Neural progenitor cell (in vitro differentiated cells): ENCODE results near the gene FBLN7. TPM values are rescaled to one million over a fixed set of nuclear protein-coding genes. Genes with fewer than 3 reads are reported as not detected.
"Not testable (repeated sequence)": the region's sequence is repeated elsewhere in the genome, so short reads cannot be mapped to it uniquely, and the experiment has no call there.

ENCODE experiments used
- DNase-seq: peaks from one replicate; pipeline ENCODE4 v3.0.0-alpha.2; 2016; ENCODE audit warnings: low spot score
- H2AFZ ChIP-seq: fragments of 200-600 bp; sonication (generic); replicated peaks from 2 replicates; pipeline ENCODE4 v1.6.1; 2016; ENCODE audit warnings: antibody characterized with exemption
- H3F3A ChIP-seq: fragments of 200-600 bp; sonication (generic); 2 replicates; pipeline ENCODE4 v1.6.1; 2016; ENCODE audit warnings: antibody characterized with exemption, low read depth
- H3K27ac ChIP-seq: fragments of 200-600 bp; sonication (generic); 2 replicates; pipeline ENCODE4 v1.5.1; 2016; ENCODE audit warnings: mild to moderate bottlenecking
- H3K27me3 ChIP-seq: fragments of 200-600 bp; sonication (generic); 2 replicates; pipeline ENCODE4 v1.6.1; 2016; ENCODE audit warnings: mild to moderate bottlenecking, moderate library complexity
- H3K36me3 ChIP-seq: fragments of 200-600 bp; sonication (generic); 2 replicates; pipeline ENCODE4 v1.5.1; 2016
- H3K4me1 ChIP-seq: fragments of 200-600 bp; sonication (generic); 2 replicates; pipeline ENCODE4 v1.6.1; 2016; ENCODE audit warnings: mixed run types
- H3K4me2 ChIP-seq: fragments of 200-600 bp; sonication (generic); 2 replicates; pipeline ENCODE4 v1.6.1; 2016
- H3K4me3 ChIP-seq: fragments of 200-600 bp; sonication (generic); 2 replicates; pipeline ENCODE4 v1.5.1; 2016
- H3K79me2 ChIP-seq: fragments of 200-600 bp; sonication (generic); 2 replicates; pipeline ENCODE4 v1.6.1; 2016; ENCODE audit warnings: low read depth
- H3K9ac ChIP-seq: fragments of 200-600 bp; sonication (generic); 2 replicates; pipeline ENCODE4 v1.6.1; 2016
- H3K9me3 ChIP-seq: fragments of 200-600 bp; sonication (generic); 2 replicates; pipeline ENCODE4 v1.5.1; 2016; ENCODE audit warnings: low read depth
- H4K20me1 ChIP-seq: fragments of 200-600 bp; sonication (generic); 2 replicates; pipeline ENCODE4 v1.6.1; 2016; ENCODE audit warnings: low read depth
- H3K27ac Mint-ChIP-seq: 3 replicates; pipeline ENCODE4 v1.8.0; 2021; ENCODE audit warnings: mixed read lengths
- H3K27me3 Mint-ChIP-seq: 2 replicates; pipeline ENCODE4 v1.8.0; 2022; ENCODE audit warnings: low read depth, mild to moderate bottlenecking, inconsistent platforms, moderate library complexity, mixed read lengths; ENCODE audit not compliant: insufficient read depth
- H3K36me3 Mint-ChIP-seq: 3 replicates; pipeline ENCODE4 v1.8.0; 2021; ENCODE audit warnings: mixed read lengths
- H3K4me1 Mint-ChIP-seq: 3 replicates; pipeline ENCODE4 v1.8.0; 2021; ENCODE audit warnings: mixed read lengths
- H3K4me3 Mint-ChIP-seq: 3 replicates; pipeline ENCODE4 v1.8.0; 2021; ENCODE audit warnings: mild to moderate bottlenecking, moderate library complexity, mixed read lengths
- H3K9me3 Mint-ChIP-seq: 3 replicates; pipeline ENCODE4 v1.8.0; 2020; ENCODE audit warnings: mixed read lengths
- EZH2 ChIP-seq: fragments of 200-600 bp; sonication (generic); IDR thresholded peaks from 2 replicates; pipeline ENCODE4 v1.6.1; 2017; ENCODE audit warnings: antibody characterized with exemption, mild to moderate bottlenecking, moderate library complexity
- EZH2phosphoT487 ChIP-seq: fragments of 200-600 bp; sonication (generic); IDR thresholded peaks from 2 replicates; pipeline ENCODE4 v1.6.1; 2017; ENCODE audit warnings: antibody characterized with exemption
- total RNA-seq: library from RNA; depleted of rRNA; stranded (reverse); fragments of >200 nt; gene quantifications from 2 replicates; pipeline ENCODE4 v1.2.3, GENCODE V29; 2015; ENCODE audit warnings: low replicate concordance
- TF ChIP-seq, protein P1 (sequence below): fragments of 200-600 bp; sonication (generic); IDR thresholded peaks from 2 replicates; pipeline ENCODE4 v1.5.1; 2017; ENCODE audit warnings: antibody characterized with exemption, mild to moderate bottlenecking

The FBLN7 gene
- total RNA-seq, 1 donor from 2014 or later: 7.8 TPM

DNA sequence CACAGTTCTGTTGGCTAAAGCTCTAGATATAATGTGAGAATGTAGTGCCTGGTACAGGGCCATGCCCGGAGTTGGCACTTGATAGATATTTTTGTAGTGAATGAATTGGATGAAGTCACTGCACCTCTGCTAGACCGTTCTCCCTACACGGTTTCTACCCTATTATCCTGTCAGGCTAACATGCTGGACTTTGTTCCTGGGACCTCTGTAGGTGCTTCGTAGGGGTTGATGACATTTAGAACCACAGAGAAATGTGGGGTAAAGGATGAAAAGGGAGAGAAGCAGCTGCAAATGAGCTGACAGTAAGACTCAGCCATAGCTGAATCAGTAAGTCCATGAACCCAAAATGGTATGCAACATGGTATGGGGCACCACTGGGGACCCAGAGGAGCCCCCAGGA lies 4.1 kb upstream of the FBLN7 start:
- no peak overlapping the region for H3K27ac Mint-ChIP-seq
- no peaks in the 10 kb centered on the region for H3K36me3 Mint-ChIP-seq
- Histone ChIP-seq H2AFZ (no peak overlapping the region), H3K9me3 (no peaks in the 10 kb centered on the region), H3K36me3 (no peaks in the 10 kb centered on the region), H4K20me1 (no peaks in the 10 kb centered on the region), H3K27me3 (peaks cover 24% of the 10 kb centered on the region), H3K4me3 (no peak overlapping the region), H3F3A (peaks cover 9% of the 10 kb centered on the region), H3K4me2 (no peak overlapping the region), H3K27ac (no peak overlapping the region), H3K79me2 (no peaks in the 10 kb centered on the region), H3K4me1 (peaks cover 5% of the 10 kb centered on the region), H3K9ac (no peak overlapping the region)
- H3K4me3 Mint-ChIP-seq: no peak overlapping the region
- H3K9me3 Mint-ChIP-seq: peaks cover 8% of the 10 kb centered on the region
- H3K27me3 Mint-ChIP-seq: no peaks in the 10 kb centered on the region
- no peak for DNase-seq
- TF ChIP-seq, protein P1, sequence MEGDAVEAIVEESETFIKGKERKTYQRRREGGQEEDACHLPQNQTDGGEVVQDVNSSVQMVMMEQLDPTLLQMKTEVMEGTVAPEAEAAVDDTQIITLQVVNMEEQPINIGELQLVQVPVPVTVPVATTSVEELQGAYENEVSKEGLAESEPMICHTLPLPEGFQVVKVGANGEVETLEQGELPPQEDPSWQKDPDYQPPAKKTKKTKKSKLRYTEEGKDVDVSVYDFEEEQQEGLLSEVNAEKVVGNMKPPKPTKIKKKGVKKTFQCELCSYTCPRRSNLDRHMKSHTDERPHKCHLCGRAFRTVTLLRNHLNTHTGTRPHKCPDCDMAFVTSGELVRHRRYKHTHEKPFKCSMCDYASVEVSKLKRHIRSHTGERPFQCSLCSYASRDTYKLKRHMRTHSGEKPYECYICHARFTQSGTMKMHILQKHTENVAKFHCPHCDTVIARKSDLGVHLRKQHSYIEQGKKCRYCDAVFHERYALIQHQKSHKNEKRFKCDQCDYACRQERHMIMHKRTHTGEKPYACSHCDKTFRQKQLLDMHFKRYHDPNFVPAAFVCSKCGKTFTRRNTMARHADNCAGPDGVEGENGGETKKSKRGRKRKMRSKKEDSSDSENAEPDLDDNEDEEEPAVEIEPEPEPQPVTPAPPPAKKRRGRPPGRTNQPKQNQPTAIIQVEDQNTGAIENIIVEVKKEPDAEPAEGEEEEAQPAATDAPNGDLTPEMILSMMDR: no peak
- TF ChIP-seq EZH2phosphoT487 (no peak), EZH2 (no peak)
- peaks cover 13% of the 10 kb centered on the region for H3K4me1 Mint-ChIP-seq

DNA sequence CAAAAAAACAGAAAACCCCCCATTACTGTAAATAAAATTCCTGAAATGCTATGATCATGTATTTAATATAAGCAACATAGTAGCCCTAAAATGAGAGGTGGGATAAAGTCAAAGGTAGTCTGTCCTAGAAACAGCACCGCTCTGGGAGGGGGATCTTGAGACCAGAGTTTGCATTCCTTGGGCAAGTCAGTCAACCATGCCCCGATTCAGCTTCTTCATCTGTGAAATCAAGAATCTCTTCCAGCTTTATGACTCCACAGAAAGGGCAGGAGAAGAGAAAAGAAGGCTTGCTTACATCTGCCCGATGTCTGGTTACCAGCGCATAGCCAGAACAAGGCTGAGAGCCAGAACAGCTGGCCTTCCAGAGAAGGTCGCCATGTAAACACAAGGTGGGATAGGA lies 2.1 kb upstream of the FBLN7 start:
- TF ChIP-seq, protein P1: no peak
- no peak for TF ChIP-seq EZH2
- no peak for TF ChIP-seq EZH2phosphoT487
- peaks cover 5% of the 10 kb centered on the region for H3K36me3 Mint-ChIP-seq
- Histone ChIP-seq H3K9me3 (no peaks in the 10 kb centered on the region), H3K4me2 (no peak overlapping the region), H3K79me2 (peaks cover 11% of the 10 kb centered on the region), H3F3A (peaks cover 18% of the 10 kb centered on the region), H3K27ac (no peak overlapping the region), H3K27me3 (peaks cover 35% of the 10 kb centered on the region), H4K20me1 (peaks cover 5% of the 10 kb centered on the region), H3K4me3 (no peak overlapping the region), H3K36me3 (peaks cover 4% of the 10 kb centered on the region), H3K9ac (no peak overlapping the region), H3K4me1 (peaks cover 13% of the 10 kb centered on the region), H2AFZ (no peak overlapping the region)
- H3K4me3 Mint-ChIP-seq: no peak overlapping the region
- H3K27me3 Mint-ChIP-seq: peaks cover 4% of the 10 kb centered on the region
- peaks cover 22% of the 10 kb centered on the region for H3K4me1 Mint-ChIP-seq
- DNase-seq: no peak
- peak overlapping the region; percentile 54 for H3K27ac Mint-ChIP-seq
- peaks cover 4% of the 10 kb centered on the region for H3K9me3 Mint-ChIP-seq

DNA sequence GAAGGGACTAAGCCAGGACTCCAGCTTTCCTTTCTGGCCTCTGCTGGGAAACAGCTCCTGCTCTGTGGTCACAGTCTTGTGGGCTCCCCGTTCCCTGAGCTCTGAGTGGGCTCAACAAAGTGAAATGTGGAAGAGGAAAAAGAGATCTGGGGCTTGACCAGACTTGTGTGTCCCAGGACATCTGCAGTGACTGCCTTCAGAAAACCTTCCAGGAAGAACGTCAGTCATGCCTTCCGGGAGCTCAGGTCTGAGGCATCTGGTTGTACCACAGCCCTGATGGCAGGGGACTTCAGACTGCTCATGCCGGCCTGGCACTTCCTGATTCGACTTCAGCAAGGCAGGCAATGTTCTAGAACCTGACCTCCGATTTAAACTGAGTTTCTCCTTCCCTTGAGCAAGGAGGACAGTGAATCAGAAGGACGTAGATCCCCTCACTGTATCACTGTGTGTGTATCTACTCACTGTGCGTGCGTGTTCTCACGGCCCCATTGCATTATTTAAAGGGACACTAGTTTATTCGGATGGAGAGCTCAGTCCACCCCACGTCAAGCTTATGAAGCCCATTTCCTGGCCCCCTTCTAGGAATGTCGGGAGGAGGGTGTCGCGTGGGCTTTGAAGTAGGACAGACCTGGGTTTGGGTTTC lies 548 bp upstream of the FBLN7 start:
- Histone ChIP-seq H3K9ac (no peak overlapping the region), H3K4me3 (peak overlapping the region; percentile 59), H2AFZ (peak overlapping the region; percentile 79), H3K36me3 (peaks cover 4% of the 10 kb centered on the region), H3K27ac (no peak overlapping the region), H3F3A (peaks cover 18% of the 10 kb centered on the region), H3K4me1 (peaks cover 15% of the 10 kb centered on the region), H3K79me2 (peaks cover 22% of the 10 kb centered on the region), H4K20me1 (peaks cover 18% of the 10 kb centered on the region), H3K4me2 (peak overlapping the region; percentile 89), H3K27me3 (peaks cover 39% of the 10 kb centered on the region), H3K9me3 (no peaks in the 10 kb centered on the region)
- Mint-ChIP-seq H3K4me3 (peak overlapping the region; percentile 81), H3K36me3 (peaks cover 14% of the 10 kb centered on the region), H3K4me1 (peaks cover 24% of the 10 kb centered on the region), H3K27ac (peak overlapping the region; percentile 13), H3K27me3 (peaks cover 4% of the 10 kb centered on the region), H3K9me3 (peaks cover 3% of the 10 kb centered on the region)
- DNase-seq: no peak
- TF ChIP-seq, protein P1: no peak
- TF ChIP-seq EZH2 (no peak), EZH2phosphoT487 (no peak)

DNA sequence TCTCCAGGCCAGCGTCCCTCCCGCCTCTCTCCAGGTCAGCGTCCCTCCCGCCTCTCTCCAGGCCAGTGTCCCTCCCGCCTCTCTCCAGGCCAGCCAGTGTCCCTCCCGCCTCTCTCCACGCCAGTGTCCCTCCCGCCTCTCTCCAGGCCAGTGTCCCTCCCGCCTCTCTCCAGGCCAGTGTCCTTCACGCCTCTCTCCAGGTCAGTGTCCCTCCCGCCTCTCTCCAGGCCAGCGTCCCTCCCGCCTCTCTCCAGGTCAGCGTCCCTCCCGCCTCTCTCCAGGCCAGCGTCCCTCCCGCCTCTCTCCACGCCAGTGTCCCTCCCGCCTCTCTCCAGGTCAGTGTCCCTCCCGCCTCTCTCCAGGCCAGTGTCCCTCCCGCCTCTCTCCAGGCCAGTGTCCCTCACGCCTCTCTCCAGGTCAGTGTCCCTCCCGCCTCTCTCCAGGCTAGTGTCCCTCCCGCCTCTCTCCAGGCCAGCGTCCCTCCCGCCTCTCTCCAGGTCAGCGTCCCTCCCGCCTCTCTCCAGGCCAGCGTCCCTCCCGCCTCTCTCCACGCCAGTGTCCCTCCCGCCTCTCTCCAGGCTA lies 939 bp downstream of the FBLN7 start:
- peaks cover 18% of the 10 kb centered on the region for H3F3A ChIP-seq
- not testable (repeated sequence) for H2AFZ ChIP-seq, H3K9ac ChIP-seq, H3K9me3 Mint-ChIP-seq, H3K36me3 ChIP-seq, H3K27ac Mint-ChIP-seq, H3K9me3 ChIP-seq, H3K27me3 Mint-ChIP-seq, H3K27ac ChIP-seq
- peak; percentile 40 for DNase-seq
- peaks cover 26% of the 10 kb centered on the region for H3K4me1 Mint-ChIP-seq
- peaks cover 22% of the 10 kb centered on the region for H4K20me1 ChIP-seq
- peaks cover 22% of the 10 kb centered on the region for H3K79me2 ChIP-seq
- peak overlapping the region; percentile 84 for H3K4me3 Mint-ChIP-seq
- H3K4me2 ChIP-seq: peak overlapping the region; percentile 89
- H3K4me1 ChIP-seq: peaks cover 15% of the 10 kb centered on the region
- H3K27me3 ChIP-seq: peaks cover 39% of the 10 kb centered on the region
- H3K36me3 Mint-ChIP-seq: peaks cover 25% of the 10 kb centered on the region
- peak overlapping the region; percentile 59 for H3K4me3 ChIP-seq

DNA sequence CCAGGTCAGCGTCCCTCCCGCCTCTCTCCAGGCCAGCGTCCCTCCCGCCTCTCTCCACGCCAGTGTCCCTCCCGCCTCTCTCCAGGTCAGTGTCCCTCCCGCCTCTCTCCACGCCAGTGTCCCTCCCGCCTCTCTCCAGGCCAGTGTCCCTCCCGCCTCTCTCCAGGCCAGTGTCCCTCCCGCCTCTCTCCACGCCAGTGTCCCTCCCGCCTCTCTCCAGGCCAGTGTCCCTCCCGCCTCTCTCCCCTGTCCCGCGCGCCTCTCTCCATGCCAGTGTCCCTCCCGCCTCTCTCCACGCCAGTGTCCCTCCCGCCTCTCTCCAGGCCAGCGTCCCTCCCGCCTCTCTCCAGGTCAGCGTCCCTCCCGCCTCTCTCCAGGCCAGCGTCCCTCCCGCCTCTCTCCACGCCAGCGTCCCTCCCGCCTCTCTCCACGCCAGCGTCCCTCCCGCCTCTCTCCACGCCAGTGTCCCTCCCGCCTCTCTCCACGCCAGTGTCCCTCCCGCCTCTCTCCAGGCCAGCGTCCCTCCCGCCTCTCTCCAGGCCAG lies 1.5 kb downstream of the FBLN7 start:
- H3K27ac Mint-ChIP-seq, DNase-seq, H3K27me3 Mint-ChIP-seq, H3K36me3 ChIP-seq, H3K9ac ChIP-seq, H3K27ac ChIP-seq, H3K9me3 Mint-ChIP-seq, H3K9me3 ChIP-seq: not testable (repeated sequence)
- Histone ChIP-seq H3K4me3 (peak overlapping the region; percentile 52), H3K27me3 (peaks cover 39% of the 10 kb centered on the region), H3K4me1 (peaks cover 15% of the 10 kb centered on the region), H3K79me2 (peaks cover 23% of the 10 kb centered on the region), H3K4me2 (peak overlapping the region; percentile 92), H4K20me1 (peaks cover 22% of the 10 kb centered on the region), H3F3A (peaks cover 18% of the 10 kb centered on the region), H2AFZ (peak overlapping the region; percentile 23)
- H3K36me3 Mint-ChIP-seq: peaks cover 26% of the 10 kb centered on the region
- H3K4me3 Mint-ChIP-seq: peak overlapping the region; percentile 86
- peaks cover 26% of the 10 kb centered on the region for H3K4me1 Mint-ChIP-seq
